GM23338 (cell line): ENCODE results near the gene SFTPB.

ENCODE experiments used
- CREB1 ChIP-seq: fragments of 250-450 bp; sonication (Bioruptor Pico); IDR thresholded peaks from 2 replicates; pipeline ENCODE4 v1.5.0; 2020; ENCODE audit warnings: low read depth, mild to moderate bottlenecking, moderate library complexity
- EZH2 ChIP-seq: fragments of 200-600 bp; sonication (generic); IDR thresholded peaks from one replicate; pipeline ENCODE4 v1.8.0; 2017; ENCODE audit warnings: antibody characterized with exemption, mild to moderate bottlenecking, low read depth; ENCODE audit not compliant: unreplicated experiment
- EZH2phosphoT487 ChIP-seq: fragments of 200-600 bp; sonication (generic); IDR thresholded peaks from one replicate; pipeline ENCODE4 v1.8.1; 2018; ENCODE audit warnings: antibody characterized with exemption; ENCODE audit not compliant: unreplicated experiment
- POLR2AphosphoS5 ChIP-seq: IDR thresholded peaks from 2 replicates; pipeline ENCODE4 v1.6.1; 2016; ENCODE audit warnings: antibody characterized with exemption, low read depth
- STAT1 ChIP-seq: IDR thresholded peaks from one replicate; pipeline ENCODE4 v1.6.1; 2016; ENCODE audit warnings: antibody characterized with exemption; ENCODE audit not compliant: unreplicated experiment
- ZNF331 ChIP-seq: fragments of 250-450 bp; sonication (Bioruptor Pico); IDR thresholded peaks from 2 replicates; pipeline ENCODE4 v1.5.0; 2020; ENCODE audit warnings: low read depth, mild to moderate bottlenecking, moderate library complexity
- TF ChIP-seq, protein P1 (sequence below), 2 experiments: fragments of 200-600 bp in 1 of 2; sonication (generic) in 1 of 2; conservative IDR thresholded peaks; 2 replicates each; pipeline versions ENCODE4 v1.5.1 to v1.6.1; 2016 to 2017; ENCODE audit warnings: antibody characterized with exemption in 2 of 2, low read depth in 2 of 2, mild to moderate bottlenecking in 2 of 2, moderate library complexity in 1 of 2
- TF ChIP-seq, protein P2 (sequence below): IDR thresholded peaks from one replicate; pipeline ENCODE4 v1.6.1; 2018; ENCODE audit warnings: antibody characterized with exemption; ENCODE audit not compliant: unreplicated experiment

DNA sequence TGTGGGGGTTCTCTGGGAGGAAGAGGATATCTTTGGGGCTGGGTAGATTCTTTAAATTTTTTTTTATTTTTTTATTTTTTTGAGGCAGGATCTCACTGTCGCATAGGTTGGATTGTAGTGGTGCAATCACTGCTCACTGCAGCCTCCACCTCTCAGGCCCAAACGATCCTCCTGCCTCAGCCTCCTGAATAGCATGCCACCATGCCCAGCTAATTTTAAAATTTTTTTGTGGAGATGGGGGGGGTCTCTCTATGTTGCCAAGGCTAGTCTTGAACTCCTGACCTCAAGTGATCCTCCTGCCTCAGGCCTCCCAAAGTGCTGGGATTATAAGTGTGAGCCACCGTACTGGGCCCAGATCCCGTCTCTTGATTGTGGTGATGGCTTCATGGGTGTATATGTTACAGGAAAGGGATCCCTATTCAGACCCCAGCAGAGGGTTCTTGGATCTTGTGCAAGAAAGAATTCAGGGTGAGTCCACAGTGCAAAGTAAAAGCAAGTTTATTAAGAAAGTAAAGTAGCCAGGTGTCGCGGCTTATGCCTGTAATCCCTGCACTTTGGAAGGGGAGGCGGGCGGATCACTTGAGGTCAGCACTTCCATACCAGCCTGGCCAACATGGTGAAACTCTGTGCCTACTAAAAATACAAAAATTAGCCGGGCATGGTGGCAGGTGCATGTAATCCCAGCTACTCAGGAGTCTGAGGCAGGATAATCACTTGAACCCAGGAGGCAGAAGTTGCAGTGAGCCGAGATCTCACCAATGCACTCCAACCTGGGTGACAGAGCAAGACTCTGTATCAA, 54.1 kb downstream of the SFTPB start:
- TF ChIP-seq POLR2AphosphoS5 = no peak
- TF ChIP-seq, protein P1, sequence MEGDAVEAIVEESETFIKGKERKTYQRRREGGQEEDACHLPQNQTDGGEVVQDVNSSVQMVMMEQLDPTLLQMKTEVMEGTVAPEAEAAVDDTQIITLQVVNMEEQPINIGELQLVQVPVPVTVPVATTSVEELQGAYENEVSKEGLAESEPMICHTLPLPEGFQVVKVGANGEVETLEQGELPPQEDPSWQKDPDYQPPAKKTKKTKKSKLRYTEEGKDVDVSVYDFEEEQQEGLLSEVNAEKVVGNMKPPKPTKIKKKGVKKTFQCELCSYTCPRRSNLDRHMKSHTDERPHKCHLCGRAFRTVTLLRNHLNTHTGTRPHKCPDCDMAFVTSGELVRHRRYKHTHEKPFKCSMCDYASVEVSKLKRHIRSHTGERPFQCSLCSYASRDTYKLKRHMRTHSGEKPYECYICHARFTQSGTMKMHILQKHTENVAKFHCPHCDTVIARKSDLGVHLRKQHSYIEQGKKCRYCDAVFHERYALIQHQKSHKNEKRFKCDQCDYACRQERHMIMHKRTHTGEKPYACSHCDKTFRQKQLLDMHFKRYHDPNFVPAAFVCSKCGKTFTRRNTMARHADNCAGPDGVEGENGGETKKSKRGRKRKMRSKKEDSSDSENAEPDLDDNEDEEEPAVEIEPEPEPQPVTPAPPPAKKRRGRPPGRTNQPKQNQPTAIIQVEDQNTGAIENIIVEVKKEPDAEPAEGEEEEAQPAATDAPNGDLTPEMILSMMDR (conservative IDR thresholded peaks at IDR 0.05; ENCODE audit: low read depth in 2 of 2) = no peak
- TF ChIP-seq, protein P2, sequence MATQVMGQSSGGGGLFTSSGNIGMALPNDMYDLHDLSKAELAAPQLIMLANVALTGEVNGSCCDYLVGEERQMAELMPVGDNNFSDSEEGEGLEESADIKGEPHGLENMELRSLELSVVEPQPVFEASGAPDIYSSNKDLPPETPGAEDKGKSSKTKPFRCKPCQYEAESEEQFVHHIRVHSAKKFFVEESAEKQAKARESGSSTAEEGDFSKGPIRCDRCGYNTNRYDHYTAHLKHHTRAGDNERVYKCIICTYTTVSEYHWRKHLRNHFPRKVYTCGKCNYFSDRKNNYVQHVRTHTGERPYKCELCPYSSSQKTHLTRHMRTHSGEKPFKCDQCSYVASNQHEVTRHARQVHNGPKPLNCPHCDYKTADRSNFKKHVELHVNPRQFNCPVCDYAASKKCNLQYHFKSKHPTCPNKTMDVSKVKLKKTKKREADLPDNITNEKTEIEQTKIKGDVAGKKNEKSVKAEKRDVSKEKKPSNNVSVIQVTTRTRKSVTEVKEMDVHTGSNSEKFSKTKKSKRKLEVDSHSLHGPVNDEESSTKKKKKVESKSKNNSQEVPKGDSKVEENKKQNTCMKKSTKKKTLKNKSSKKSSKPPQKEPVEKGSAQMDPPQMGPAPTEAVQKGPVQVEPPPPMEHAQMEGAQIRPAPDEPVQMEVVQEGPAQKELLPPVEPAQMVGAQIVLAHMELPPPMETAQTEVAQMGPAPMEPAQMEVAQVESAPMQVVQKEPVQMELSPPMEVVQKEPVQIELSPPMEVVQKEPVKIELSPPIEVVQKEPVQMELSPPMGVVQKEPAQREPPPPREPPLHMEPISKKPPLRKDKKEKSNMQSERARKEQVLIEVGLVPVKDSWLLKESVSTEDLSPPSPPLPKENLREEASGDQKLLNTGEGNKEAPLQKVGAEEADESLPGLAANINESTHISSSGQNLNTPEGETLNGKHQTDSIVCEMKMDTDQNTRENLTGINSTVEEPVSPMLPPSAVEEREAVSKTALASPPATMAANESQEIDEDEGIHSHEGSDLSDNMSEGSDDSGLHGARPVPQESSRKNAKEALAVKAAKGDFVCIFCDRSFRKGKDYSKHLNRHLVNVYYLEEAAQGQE = no peak
- TF ChIP-seq EZH2 = no peak
- TF ChIP-seq EZH2phosphoT487 = no peak
- no peak for TF ChIP-seq STAT1
- no peak for TF ChIP-seq CREB1
- TF ChIP-seq ZNF331 (CRISPR knock-in tag) = no peak
